IPS-18c (cell line): ENCODE results near the gene TRPM1.

Experiments used
- H3K4me3 ChIP-seq: 2 replicates; pipeline ENCODE4 v1.7.0; 2013; ENCODE audit warnings: low read depth, mild to moderate bottlenecking, low read length, moderate library complexity; ENCODE audit not compliant: insufficient read depth
- H3K9me3 ChIP-seq: one replicate; pipeline ENCODE4 v1.6.1; 2013; ENCODE audit warnings: mild to moderate bottlenecking, low read length, moderate library complexity; ENCODE audit not compliant: control insufficient read depth, insufficient read depth

Gene TRPM1

GRCh38 chr15:31128919-31129768, 27.6 kb upstream of the TRPM1 start:
- Histone ChIP-seq H3K4me3 (no peak overlapping the region), H3K9me3 (no peaks in the 10 kb centered on the region)

- H3K9me3 ChIP-seq = no peaks in the 10 kb centered on the region
- no peak overlapping the region for H3K4me3 ChIP-seq
Measured at GRCh38 chr15:31128477-31128876, 27.0 kb upstream of the TRPM1 start.

GRCh38 chr15:31127596-31128261, 26.2 kb upstream of the TRPM1 start:
- Histone ChIP-seq H3K9me3 (no peaks in the 10 kb centered on the region), H3K4me3 (no peak overlapping the region)

GRCh38 chr15:31125061-31125460, 23.5 kb upstream of the TRPM1 start:
- Histone ChIP-seq H3K4me3 (no peak overlapping the region), H3K9me3 (no peaks in the 10 kb centered on the region)

- H3K9me3 ChIP-seq = no peaks in the 10 kb centered on the region
- H3K4me3 ChIP-seq = no peak overlapping the region
Measured at GRCh38 chr15:31116423-31117030, 15.0 kb upstream of the TRPM1 start.

- Histone ChIP-seq H3K4me3 (no peak overlapping the region), H3K9me3 (no peaks in the 10 kb centered on the region)
Measured at GRCh38 chr15:31111091-31111647, 9.6 kb upstream of the TRPM1 start.

GRCh38 chr15:31108836-31109235, 7.3 kb upstream of the TRPM1 start:
- Histone ChIP-seq H3K4me3 (no peak overlapping the region), H3K9me3 (no peaks in the 10 kb centered on the region)

GRCh38 chr15:31106495-31107300, 5.2 kb upstream of the TRPM1 start:
- H3K9me3 ChIP-seq = no peaks in the 10 kb centered on the region
- H3K4me3 ChIP-seq = no peak overlapping the region

GRCh38 chr15:31104003-31104402, 2.5 kb upstream of the TRPM1 start:
- Histone ChIP-seq H3K4me3 (no peak overlapping the region), H3K9me3 (no peaks in the 10 kb centered on the region)

GRCh38 chr15:31102374-31103342, 1.1 kb upstream of the TRPM1 start:
- no peaks in the 10 kb centered on the region for H3K9me3 ChIP-seq

GRCh38 chr15:31102039-31102321, 455 bp upstream of the TRPM1 start:
- no peak overlapping the region for H3K4me3 ChIP-seq
- H3K9me3 ChIP-seq = no peaks in the 10 kb centered on the region

More at GRCh38 chr15:31102374-31103342, 1.1 kb upstream of the TRPM1 start:
- H3K4me3 ChIP-seq = no peak overlapping the region

- no peak overlapping the region for H3K4me3 ChIP-seq
Measured at GRCh38 chr15:31100738-31101137, 787 bp downstream of the TRPM1 start.

GRCh38 chr15:31098953-31099740, 2.4 kb downstream of the TRPM1 start:
- Histone ChIP-seq H3K4me3 (no peak overlapping the region), H3K9me3 (no peaks in the 10 kb centered on the region)

More at GRCh38 chr15:31100738-31101137, 787 bp downstream of the TRPM1 start:
- H3K9me3 ChIP-seq = no peaks in the 10 kb centered on the region

- Histone ChIP-seq H3K4me3 (no peak overlapping the region), H3K9me3 (no peaks in the 10 kb centered on the region)
Measured at GRCh38 chr15:31098491-31098917, 3.0 kb downstream of the TRPM1 start.

GRCh38 chr15:31096563-31096962, 5.0 kb downstream of the TRPM1 start:
- no peak overlapping the region for H3K4me3 ChIP-seq
- no peaks in the 10 kb centered on the region for H3K9me3 ChIP-seq
